Fibroblast of upper back skin (primary cell): ENCODE results near the gene ZFP3.
"Not testable (repeated sequence)": the region's sequence is repeated elsewhere in the genome, so short reads cannot be mapped to it uniquely, and the experiment has no call there.

Experiments used
- DNase-seq: peaks from one replicate; pipeline ENCODE4 v3.0.0-alpha.2; 2013

Gene ZFP3

GRCh38 chr17:5139458-5139732, 61.1 kb downstream of the ZFP3 start:
- DNase-seq, result no peak

GRCh38 chr17:5142877-5143276, 64.6 kb downstream of the ZFP3 start:
- DNase-seq, result not testable (repeated sequence)
